Activated naive CD8-positive, alpha-beta T cell treated with anti-CD3 and anti-CD28 coated beads, Interleukin-2, amount 50 U/mL, for 24 hours (primary cell): Measurements from ENCODE around the gene PTGES3.
"Not testable (repeated sequence)": the region's sequence is repeated elsewhere in the genome, so short reads cannot be mapped to it uniquely, and the experiment has no call there.

Source experiments
- ATAC-seq: fragments of 150-1000 bp; cut with Tn5 transposase; one replicate; pipeline ENCODE4 v1.10.0; 2021
- DNase-seq: peaks from one replicate; pipeline ENCODE4 v3.0.0; 2021
- H3K27ac Mint-ChIP-seq: one replicate; pipeline ENCODE4 v1.8.0; 2021; ENCODE audit warnings: mild to moderate bottlenecking, mixed read lengths
- H3K27me3 Mint-ChIP-seq: one replicate; pipeline ENCODE4 v1.8.0; 2021; ENCODE audit warnings: mixed read lengths
- H3K36me3 Mint-ChIP-seq: one replicate; pipeline ENCODE4 v1.8.0; 2021; ENCODE audit warnings: low read depth, mixed read lengths
- H3K4me1 Mint-ChIP-seq: one replicate; pipeline ENCODE4 v1.8.0; 2021; ENCODE audit warnings: mixed read lengths
- H3K4me3 Mint-ChIP-seq: one replicate; pipeline ENCODE4 v1.8.0; 2021; ENCODE audit warnings: mild to moderate bottlenecking, moderate library complexity, mixed read lengths
- H3K9me3 Mint-ChIP-seq: one replicate; pipeline ENCODE4 v1.8.0; 2021; ENCODE audit warnings: mixed read lengths

PTGES3 gene

GRCh38 chr12:56657416-56658379 lies 30.4 kb downstream of the PTGES3 start:
- Mint-ChIP-seq H3K4me1 (peaks cover 26% of the 10 kb centered on the region), H3K27ac (peak overlapping the region; percentile 72), H3K36me3 (peaks cover 5% of the 10 kb centered on the region), H3K9me3 (peaks cover 10% of the 10 kb centered on the region), H3K27me3 (no peaks in the 10 kb centered on the region), H3K4me3 (no peak overlapping the region)
- ATAC-seq (peak; percentile 94), DNase-seq (no peak)

- DNase-seq, H3K4me3 Mint-ChIP-seq, H3K36me3 Mint-ChIP-seq, H3K27me3 Mint-ChIP-seq, H3K9me3 Mint-ChIP-seq, H3K27ac Mint-ChIP-seq, ATAC-seq: not testable (repeated sequence)
- peaks cover 16% of the 10 kb centered on the region for H3K4me1 Mint-ChIP-seq
Observed at GRCh38 chr12:56653781-56654180, 34.3 kb downstream of the PTGES3 start.

DNA sequence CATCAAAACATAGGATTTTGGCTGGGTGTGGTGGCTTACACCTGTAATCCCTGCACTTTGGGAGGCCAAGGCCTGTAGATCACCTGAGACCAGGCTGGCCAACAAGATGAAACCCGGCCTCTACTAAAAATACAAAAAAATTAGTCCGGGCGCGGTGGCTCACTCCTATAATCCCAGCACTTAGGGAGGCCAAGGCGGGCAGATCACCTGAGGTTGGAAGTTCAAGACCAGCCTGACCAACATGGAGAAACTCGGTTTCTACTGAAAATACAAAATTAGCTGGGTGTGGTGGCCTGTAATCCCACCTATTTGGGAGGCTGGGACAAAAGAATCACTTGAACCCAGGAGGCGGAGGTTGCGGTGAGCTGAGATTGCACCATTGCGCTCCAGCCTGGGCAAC lies 40.1 kb downstream of the PTGES3 start:
- H3K4me1 Mint-ChIP-seq: peaks cover 27% of the 10 kb centered on the region
- DNase-seq, ATAC-seq, H3K27me3 Mint-ChIP-seq, H3K27ac Mint-ChIP-seq, H3K9me3 Mint-ChIP-seq, H3K4me3 Mint-ChIP-seq: not testable (repeated sequence)
- peaks cover 32% of the 10 kb centered on the region for H3K36me3 Mint-ChIP-seq

GRCh38 chr12:56645717-56646446 lies 42.2 kb downstream of the PTGES3 start, which contains the start of gene ATP5F1B:
ATP5F1B (minus strand) TSS chr12:56645984; CDS start chr12:56645963, 21 bp downstream.
- Mint-ChIP-seq H3K27ac (peak within 1 kb of the TSS; percentile 95), H3K4me3 (peak within 1 kb of the TSS; percentile 94), H3K36me3 (peaks cover 45% of the 10 kb centered on the region), H3K27me3 (peaks cover 2% of the 10 kb centered on the region), H3K4me1 (peaks cover 41% of the 10 kb centered on the region), H3K9me3 (no peaks in the 10 kb centered on the region)
- ATAC-seq: peak; percentile 99
- DNase-seq: peak; percentile 86

DNA sequence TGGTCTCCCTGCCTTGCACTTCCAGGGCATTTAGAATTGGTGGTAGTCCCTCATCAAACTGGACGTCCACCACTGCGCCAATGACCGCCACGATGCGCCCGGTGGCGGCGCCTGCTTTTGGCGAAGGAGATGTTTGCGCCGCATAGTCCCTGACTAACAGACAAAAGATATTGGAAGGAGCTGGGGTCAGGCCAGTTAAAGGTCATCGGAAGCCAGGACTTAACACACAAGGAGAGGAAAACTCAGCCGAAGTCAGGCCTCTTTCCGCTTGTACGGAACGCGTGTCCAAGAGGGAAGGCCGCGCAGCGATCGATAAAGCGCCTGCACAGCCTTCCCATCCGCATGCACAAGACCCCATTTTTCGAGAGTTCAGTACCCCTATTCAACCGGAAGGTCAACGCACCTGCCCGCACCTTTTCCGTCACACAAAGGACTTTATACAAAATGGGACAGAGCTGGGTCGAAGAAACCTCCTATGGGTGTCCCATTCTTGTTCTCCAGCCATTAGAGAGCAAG lies 42.8 kb downstream of the PTGES3 start:
- peaks cover 41% of the 10 kb centered on the region for H3K4me1 Mint-ChIP-seq
- peaks cover 49% of the 10 kb centered on the region for H3K36me3 Mint-ChIP-seq
- DNase-seq (no peak), ATAC-seq (no peak)
- H3K27ac Mint-ChIP-seq: peak overlapping the region; percentile 95
- H3K9me3 Mint-ChIP-seq: no peaks in the 10 kb centered on the region
- H3K4me3 Mint-ChIP-seq: peak overlapping the region; percentile 94
- peaks cover 2% of the 10 kb centered on the region for H3K27me3 Mint-ChIP-seq

DNA sequence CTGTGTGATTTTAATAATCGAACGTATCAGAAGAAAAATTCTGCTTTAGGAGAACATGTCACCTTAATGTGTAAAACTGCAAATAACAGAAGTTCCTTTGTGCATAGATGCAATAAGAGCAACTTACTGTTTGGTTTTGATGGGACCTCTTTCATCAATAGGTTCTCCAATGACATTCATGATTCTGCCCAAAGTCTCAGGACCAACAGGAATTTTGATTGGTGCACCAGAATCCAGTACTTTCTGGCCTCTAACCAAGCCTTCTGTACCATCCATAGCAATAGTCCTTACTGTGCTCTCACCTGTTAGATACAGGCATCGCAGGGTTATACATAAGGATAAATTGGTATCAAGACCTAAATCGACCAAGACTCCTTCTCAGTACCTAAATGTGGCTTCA lies 43.4 kb downstream of the PTGES3 start:
- DNase-seq (no peak), ATAC-seq (no peak)
- Mint-ChIP-seq H3K27me3 (peaks cover 2% of the 10 kb centered on the region), H3K27ac (peak overlapping the region; percentile 95), H3K9me3 (no peaks in the 10 kb centered on the region), H3K36me3 (peaks cover 54% of the 10 kb centered on the region), H3K4me3 (peak overlapping the region; percentile 94), H3K4me1 (peaks cover 44% of the 10 kb centered on the region)

GRCh38 chr12:56641219-56641618 lies 46.9 kb downstream of the PTGES3 start:
- ATAC-seq (no peak), DNase-seq (no peak)
- Mint-ChIP-seq H3K27ac (no peak overlapping the region), H3K4me3 (no peak overlapping the region), H3K27me3 (peaks cover 2% of the 10 kb centered on the region), H3K36me3 (peaks cover 75% of the 10 kb centered on the region), H3K9me3 (no peaks in the 10 kb centered on the region), H3K4me1 (peaks cover 66% of the 10 kb centered on the region)

DNA sequence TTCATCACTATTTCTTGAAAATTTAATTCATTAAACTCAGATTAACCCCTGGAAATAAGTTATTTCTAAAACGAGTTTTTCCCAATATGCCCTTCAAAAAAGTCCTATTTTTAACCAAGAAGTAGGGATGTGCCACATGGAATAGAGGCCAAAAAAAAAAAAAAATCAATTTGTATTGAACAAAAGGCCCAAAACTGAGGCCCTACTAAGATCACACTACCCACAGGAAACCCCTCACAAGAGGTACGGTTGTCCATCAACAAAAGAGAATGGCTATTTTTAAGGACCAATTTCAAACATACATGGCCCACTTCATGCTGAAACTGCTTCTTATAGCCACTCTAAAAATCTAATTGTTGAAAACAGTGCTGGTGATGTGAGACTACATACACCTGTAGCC lies 50.5 kb downstream of the PTGES3 start:
- DNase-seq (no peak), ATAC-seq (no peak)
- Mint-ChIP-seq H3K4me3 (peak overlapping the region; percentile 11), H3K27me3 (no peaks in the 10 kb centered on the region), H3K9me3 (no peaks in the 10 kb centered on the region), H3K36me3 (peaks cover 42% of the 10 kb centered on the region), H3K27ac (peak overlapping the region; percentile 88), H3K4me1 (peaks cover 71% of the 10 kb centered on the region)

DNA sequence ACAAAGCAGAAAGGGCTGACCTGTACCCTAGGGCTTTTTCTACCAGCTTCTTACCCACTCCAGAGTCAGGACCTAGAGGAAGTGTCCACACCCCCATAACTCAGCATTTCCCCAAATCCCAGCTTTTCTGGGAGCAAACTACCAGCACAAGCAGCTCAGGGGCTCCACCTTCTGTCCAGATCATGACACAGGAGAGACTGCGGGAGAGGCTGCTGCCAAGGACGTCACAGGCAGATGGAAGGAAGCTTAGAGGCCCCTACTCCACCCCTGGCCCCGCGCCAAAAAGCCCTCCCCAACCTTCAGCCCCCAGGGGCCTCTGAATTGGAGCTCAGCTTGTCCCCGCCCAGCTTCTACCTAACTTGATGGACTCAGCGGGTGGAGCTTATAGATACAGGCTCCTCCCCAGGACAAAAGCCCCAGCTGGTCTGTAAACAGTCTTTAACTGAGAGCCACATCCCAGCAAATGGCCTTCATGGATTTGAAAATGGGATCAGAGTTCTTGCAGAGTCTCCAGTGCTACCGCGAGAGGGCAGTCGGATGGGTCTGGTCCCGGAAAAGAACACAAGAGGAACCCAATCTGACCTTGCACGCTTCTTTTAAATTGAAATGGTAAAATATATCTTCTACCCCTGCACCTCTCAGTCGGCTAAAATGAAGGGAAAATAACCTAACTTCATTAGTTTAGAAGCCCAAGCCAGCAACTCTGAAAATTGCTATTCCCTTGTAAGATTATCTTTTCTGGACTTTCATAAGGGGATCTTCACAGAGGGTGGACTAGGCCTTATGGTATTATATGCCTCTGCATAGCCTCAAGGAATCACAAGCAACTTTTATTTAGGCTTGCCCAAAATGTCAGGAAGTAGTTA lies 51.2 kb downstream of the PTGES3 start:
- Mint-ChIP-seq H3K4me3 (peak overlapping the region; percentile 89), H3K9me3 (no peaks in the 10 kb centered on the region), H3K4me1 (peaks cover 71% of the 10 kb centered on the region), H3K27ac (peak overlapping the region; percentile 88), H3K27me3 (no peaks in the 10 kb centered on the region), H3K36me3 (peaks cover 34% of the 10 kb centered on the region)
- ATAC-seq (peak; percentile 71), DNase-seq (peak; percentile 97)

GRCh38 chr12:56635806-56636674 lies 52.0 kb downstream of the PTGES3 start:
- Mint-ChIP-seq H3K9me3 (no peaks in the 10 kb centered on the region), H3K36me3 (peaks cover 30% of the 10 kb centered on the region), H3K4me1 (peaks cover 77% of the 10 kb centered on the region), H3K4me3 (peak overlapping the region; percentile 89), H3K27ac (peak overlapping the region; percentile 88), H3K27me3 (no peaks in the 10 kb centered on the region)
- DNase-seq (peak; percentile 86), ATAC-seq (peak; percentile 76)

DNA sequence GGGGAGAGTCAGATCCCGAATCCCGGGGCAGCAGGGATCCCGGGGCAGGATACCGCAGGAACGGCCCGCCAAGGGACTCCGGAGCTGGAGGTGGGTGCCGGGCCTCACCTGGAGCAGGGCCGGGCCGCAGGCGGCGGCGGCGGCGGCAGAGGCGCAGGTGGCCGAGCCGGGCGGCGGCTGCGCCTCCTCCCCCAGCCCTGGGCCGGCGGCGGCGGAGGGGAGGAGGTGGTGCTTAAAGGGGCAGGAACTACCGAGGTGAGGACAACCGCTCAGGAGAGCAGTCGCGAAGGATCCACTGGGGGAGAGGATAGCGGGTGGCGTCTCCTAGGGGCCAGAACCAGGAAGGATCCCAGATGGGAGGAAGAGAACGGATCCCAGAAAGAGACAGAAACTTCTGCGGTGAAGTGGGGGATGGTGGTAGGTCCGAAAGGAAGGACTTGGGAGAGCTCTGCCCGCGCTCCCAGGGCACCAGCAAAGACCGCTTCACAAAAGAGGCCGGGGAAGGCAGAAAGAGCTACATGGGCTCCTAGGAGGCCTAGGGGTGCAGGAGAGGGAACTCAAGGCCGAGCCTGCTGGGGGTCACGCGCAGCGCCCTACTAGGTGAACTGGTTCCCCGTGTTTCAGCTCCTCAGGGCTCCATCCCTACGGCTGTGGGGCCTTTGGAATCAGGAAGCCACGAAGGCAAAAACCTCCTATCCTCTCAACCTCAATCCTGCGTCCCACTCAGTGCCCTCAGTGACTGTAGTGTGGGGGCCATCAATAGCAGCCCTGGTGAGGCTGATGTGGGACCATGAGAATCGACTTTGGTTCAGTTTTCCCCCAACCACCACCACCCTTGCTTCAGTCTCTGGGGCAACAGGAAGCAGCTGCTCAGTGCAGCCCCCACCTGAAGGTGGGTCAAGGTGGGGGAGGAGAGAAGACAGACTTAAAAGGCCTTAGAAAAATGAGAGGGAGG lies 53.0 kb downstream of the PTGES3 start:
- Mint-ChIP-seq H3K4me3 (peak overlapping the region; percentile 89), H3K9me3 (no peaks in the 10 kb centered on the region), H3K36me3 (peaks cover 25% of the 10 kb centered on the region), H3K4me1 (peaks cover 86% of the 10 kb centered on the region), H3K27me3 (no peaks in the 10 kb centered on the region), H3K27ac (peak overlapping the region; percentile 88)
- DNase-seq: peak; percentile 72
- peak; percentile 16 for ATAC-seq

- no peaks in the 10 kb centered on the region for H3K9me3 Mint-ChIP-seq
- H3K36me3 Mint-ChIP-seq: peaks cover 19% of the 10 kb centered on the region
- H3K4me3 Mint-ChIP-seq: peak overlapping the region; percentile 89
- ATAC-seq (no peak), DNase-seq (peak; percentile 38)
- peak overlapping the region; percentile 88 for H3K27ac Mint-ChIP-seq
- peaks cover 82% of the 10 kb centered on the region for H3K4me1 Mint-ChIP-seq
- no peaks in the 10 kb centered on the region for H3K27me3 Mint-ChIP-seq
Observed at GRCh38 chr12:56634242-56634836, 53.7 kb downstream of the PTGES3 start.
